Ovary (tissue), 9 donors: ENCODE measurements around the gene UST. TPM values are rescaled to one million over a fixed set of nuclear protein-coding genes. Genes with fewer than 3 reads are reported as not detected.

Experiments
- DNase-seq, 5 donors: peaks; one replicate each; pipeline ENCODE4 v3.0.0-alpha.2; 2019 to 2020
- H3K27ac ChIP-seq, 2 donors: fragments of 200-600 bp; one replicate each; pipeline versions ENCODE4 v1.5.1 to v1.8.0; 2019 to 2022
- H3K27me3 ChIP-seq: fragments of 200-600 bp; one replicate; pipeline ENCODE4 v1.8.0; 2022
- H3K36me3 ChIP-seq: fragments of 200-600 bp; sonication (generic); one replicate; pipeline ENCODE4 v1.5.1; 2019
- H3K4me1 ChIP-seq: one replicate; pipeline ENCODE4 v1.8.1; 2013; ENCODE audit warnings: mild to moderate bottlenecking, moderate library complexity; ENCODE audit not compliant: insufficient read depth
- H3K4me3 ChIP-seq: fragments of 200-600 bp; sonication (generic); one replicate; pipeline ENCODE4 v1.5.1; 2017
- H3K9me3 ChIP-seq, 2 donors: fragments of 200-600 bp in 1 of 2; sonication (generic) in 1 of 2; one replicate each; pipeline versions ENCODE4 v1.5.1 to v1.8.1; 2013 to 2019; ENCODE audit warnings: mild to moderate bottlenecking in 1 of 2, moderate library complexity in 1 of 2
- EP300 ChIP-seq: sonication (generic); formaldehyde crosslinking; IDR thresholded peaks from one replicate; pipeline ENCODE4 v1.6.1; 2017; ENCODE audit warnings: antibody characterized with exemption
- POLR2A ChIP-seq: fragments of 450-650 bp; IDR thresholded peaks from one replicate; pipeline ENCODE4 v1.6.1; 2017; ENCODE audit warnings: antibody characterized with exemption, mild to moderate bottlenecking, moderate library complexity
- WGBS, 3 donors: extraction: QIAGEN DNeasy Blood & Tissue Kit in 1 of 3; methylation state at CpG; one replicate each; pipeline versions ENCODE4 v1.1.5 to v1.1.7; 2013 to 2017; 5-methylcytosine and 5-hydroxymethylcytosine counted together
- intact Hi-C, 4 donors: fragments of 100-400 bp; cut with DNase I; formaldehyde crosslinking; loops; one replicate each; pipeline versions ENCODE4 v1.11.0 to v1.15.1; 2022 to 2023
- polyA plus RNA-seq, 2 donors: library from polyadenylated mRNA; stranded (reverse); fragments of 200-250 nt in 1 of 2; fragments of 350-450 nt in 1 of 2; fragmentation: Illumina TruSeq in 1 of 2; extraction: RNeasy Lipid Tissue Mini Kit (QIAGEN cat#74804) in 1 of 2; gene quantifications; one replicate each; pipeline ENCODE4 v1.2.3, GENCODE V29; 2013 to 2014
- total RNA-seq, 7 donors: library from RNA; depleted of rRNA in 2 of 7; stranded (reverse); fragments of >200 nt in 2 of 7; fragmentation: NEBNext Ultra II Directional in 3 of 7; extraction: Animal tissue kit (Norgen Biotek cat#: 25700) in 3 of 7; gene quantifications; one replicate each; pipeline versions ENCODE4 v1.1.0 to v1.2.4, GENCODE V29; 2016 to 2023
- TF ChIP-seq, protein P1 (sequence below), 3 donors: fragments of 450-650 bp in 2 of 3; fragments of 200-600 bp in 1 of 3; IDR thresholded peaks; one replicate each; pipeline versions ENCODE4 v1.5.1 to v1.8.0; 2016 to 2022; ENCODE audit warnings: antibody characterized with exemption in 3 of 3, mild to moderate bottlenecking in 1 of 3
- donor health status: DM: no; HTN: no; CAD: no; lungs with moderate emphysema.
- donor health status: DM: no; HTN: no; CAD: no.
- donor health status: Bipolar disorder and iron deficiency.
- donor health status: DM: yes; HTN: yes; CAD: no.
- donor health status: DM: no; HTN: no; CAD: no.
- donor health status: DM: yes; HTN: yes; CAD: no.

UST gene
- total and polyA plus RNA-seq, 9 donors = 11.8 to 20.1 (median 16.5) TPM

DNA sequence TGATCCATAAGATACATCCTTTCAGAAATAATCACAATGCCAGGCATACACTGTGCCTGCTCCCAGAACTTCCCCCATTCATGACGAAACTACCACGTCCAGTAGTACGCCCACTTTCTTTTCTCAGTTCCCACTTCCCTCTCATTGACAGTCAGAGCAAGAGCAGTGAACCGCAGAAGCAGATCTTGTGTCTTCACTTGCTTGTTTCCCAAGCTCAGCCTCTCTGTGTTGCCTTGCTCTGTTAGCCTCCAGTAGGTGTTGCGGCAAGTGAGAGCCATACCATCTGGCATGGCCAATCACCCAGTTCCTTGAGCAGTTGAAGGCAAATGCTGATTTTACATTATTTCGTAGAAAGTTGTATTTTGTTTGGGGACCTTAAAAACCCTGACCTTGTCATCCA is 11.7 kb downstream of the UST start:
- TF ChIP-seq POLR2A = no peak
- no peak for TF ChIP-seq EP300
- TF ChIP-seq, protein P1, sequence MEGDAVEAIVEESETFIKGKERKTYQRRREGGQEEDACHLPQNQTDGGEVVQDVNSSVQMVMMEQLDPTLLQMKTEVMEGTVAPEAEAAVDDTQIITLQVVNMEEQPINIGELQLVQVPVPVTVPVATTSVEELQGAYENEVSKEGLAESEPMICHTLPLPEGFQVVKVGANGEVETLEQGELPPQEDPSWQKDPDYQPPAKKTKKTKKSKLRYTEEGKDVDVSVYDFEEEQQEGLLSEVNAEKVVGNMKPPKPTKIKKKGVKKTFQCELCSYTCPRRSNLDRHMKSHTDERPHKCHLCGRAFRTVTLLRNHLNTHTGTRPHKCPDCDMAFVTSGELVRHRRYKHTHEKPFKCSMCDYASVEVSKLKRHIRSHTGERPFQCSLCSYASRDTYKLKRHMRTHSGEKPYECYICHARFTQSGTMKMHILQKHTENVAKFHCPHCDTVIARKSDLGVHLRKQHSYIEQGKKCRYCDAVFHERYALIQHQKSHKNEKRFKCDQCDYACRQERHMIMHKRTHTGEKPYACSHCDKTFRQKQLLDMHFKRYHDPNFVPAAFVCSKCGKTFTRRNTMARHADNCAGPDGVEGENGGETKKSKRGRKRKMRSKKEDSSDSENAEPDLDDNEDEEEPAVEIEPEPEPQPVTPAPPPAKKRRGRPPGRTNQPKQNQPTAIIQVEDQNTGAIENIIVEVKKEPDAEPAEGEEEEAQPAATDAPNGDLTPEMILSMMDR (IDR thresholded peaks at IDR 0.05) = no peak
- WGBS, 3 donors = 71 to 86% (median 76%) methylated on average over 6 of the region's 6 CpGs

DNA sequence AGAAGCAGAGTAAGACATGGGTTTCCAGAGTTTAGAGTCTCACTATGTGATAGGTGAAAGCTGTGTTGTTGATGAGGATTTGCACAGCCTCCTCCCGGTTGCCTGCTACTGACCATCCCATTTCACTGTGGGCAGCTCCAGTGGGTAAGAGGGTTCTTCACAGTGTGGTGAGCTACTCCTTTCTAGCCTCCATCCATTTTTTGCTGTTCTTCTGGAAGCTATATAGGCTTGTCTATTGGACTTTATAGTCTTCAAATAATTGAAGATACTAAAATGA is 13.4 kb downstream of the UST start:
- no peak for TF ChIP-seq EP300
- no peak for TF ChIP-seq POLR2A
- TF ChIP-seq, protein P1 (IDR thresholded peaks at IDR 0.05) = no peak
- peaks cover 2% of the 10 kb centered on the region for H3K4me1 ChIP-seq
- WGBS, 3 donors = 43 to 50% (median 46%) methylated on average over 1 of the region's 1 CpG

More for the DNA sequence above, 11.7 kb downstream of the UST start:
- H3K4me3 ChIP-seq = no peak overlapping the region
- intact Hi-C loops = no loop called here
- H3K4me1 ChIP-seq = peaks cover 2% of the 10 kb centered on the region
- no peaks in the 10 kb centered on the region for H3K9me3 ChIP-seq
- H3K27me3 ChIP-seq = no peaks in the 10 kb centered on the region
- DNase-seq = no peak
- no peaks in the 10 kb centered on the region for H3K36me3 ChIP-seq
- no peak overlapping the region for H3K27ac ChIP-seq

DNA sequence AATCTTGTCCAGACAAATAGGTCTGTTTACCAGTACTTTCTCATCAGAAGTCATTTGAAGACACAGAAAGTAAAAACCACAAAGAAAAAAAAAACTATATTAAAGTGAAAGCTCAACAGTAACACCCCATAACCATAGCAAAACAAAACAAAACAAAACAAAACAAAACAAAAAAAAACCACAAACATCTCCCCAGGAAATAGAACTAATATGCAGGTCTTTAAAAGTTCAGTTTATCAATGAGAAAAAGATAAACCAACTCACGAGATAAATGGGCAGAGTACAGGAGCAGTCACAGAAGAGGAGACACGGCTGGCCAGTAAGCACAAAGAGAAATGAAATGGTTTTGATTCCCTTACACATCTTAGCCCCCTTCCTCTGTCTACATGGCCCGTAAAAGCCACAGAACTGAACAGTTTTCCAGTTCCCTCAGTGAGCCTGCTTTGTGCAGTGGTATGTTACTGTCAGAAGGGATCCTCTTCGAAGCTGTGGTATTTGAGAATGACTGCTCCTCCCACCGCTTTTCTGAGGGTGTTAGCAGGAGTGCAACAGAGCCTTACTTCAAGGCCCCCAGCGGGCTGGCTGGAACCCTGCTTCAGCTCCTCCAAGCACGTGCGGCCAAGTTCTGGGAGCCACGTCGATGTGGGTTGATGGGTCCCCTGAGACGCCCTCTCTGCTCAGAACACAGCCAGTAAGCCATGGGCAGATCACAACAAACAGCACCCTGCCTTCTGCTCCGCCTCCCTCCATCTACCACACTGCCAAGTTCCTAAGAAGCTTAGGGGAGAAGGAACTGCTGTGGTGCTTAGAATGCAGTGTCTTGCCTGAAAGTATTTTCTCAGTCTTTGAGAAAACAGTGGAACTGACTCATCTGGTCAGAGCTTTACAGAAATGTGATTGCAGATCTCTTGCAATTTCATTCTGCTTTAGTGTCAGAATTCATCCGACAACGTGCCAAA is 14.0 kb downstream of the UST start:
- Histone ChIP-seq H3K4me3 (peak overlapping the region; percentile 11), H3K27ac (peak overlapping the region in 1 of 2 donors; percentile 62), H3K27me3 (no peaks in the 10 kb centered on the region), H3K36me3 (no peaks in the 10 kb centered on the region), H3K4me1 (peaks cover 2% of the 10 kb centered on the region), H3K9me3 (no peaks in the 10 kb centered on the region)
- intact Hi-C loops = no loop called here
- TF ChIP-seq POLR2A = no peak
- TF ChIP-seq, protein P1 (IDR thresholded peaks at IDR 0.05) = no peak
- TF ChIP-seq EP300 = no peak
- 4 to 6% (median 5%) methylated on average over 14 of the region's 14 CpGs for WGBS, 3 donors
- DNase-seq = peak; percentile 71 to 84 (median 72)

More for the DNA sequence above, 13.4 kb downstream of the UST start:
- H3K4me3 ChIP-seq = no peak overlapping the region
- intact Hi-C loops = no loop called here
- no peaks in the 10 kb centered on the region for H3K36me3 ChIP-seq
- peak overlapping the region in 1 of 2 donors; percentile 62 for H3K27ac ChIP-seq
- no peaks in the 10 kb centered on the region for H3K27me3 ChIP-seq
- no peak for DNase-seq
- no peaks in the 10 kb centered on the region for H3K9me3 ChIP-seq

DNA sequence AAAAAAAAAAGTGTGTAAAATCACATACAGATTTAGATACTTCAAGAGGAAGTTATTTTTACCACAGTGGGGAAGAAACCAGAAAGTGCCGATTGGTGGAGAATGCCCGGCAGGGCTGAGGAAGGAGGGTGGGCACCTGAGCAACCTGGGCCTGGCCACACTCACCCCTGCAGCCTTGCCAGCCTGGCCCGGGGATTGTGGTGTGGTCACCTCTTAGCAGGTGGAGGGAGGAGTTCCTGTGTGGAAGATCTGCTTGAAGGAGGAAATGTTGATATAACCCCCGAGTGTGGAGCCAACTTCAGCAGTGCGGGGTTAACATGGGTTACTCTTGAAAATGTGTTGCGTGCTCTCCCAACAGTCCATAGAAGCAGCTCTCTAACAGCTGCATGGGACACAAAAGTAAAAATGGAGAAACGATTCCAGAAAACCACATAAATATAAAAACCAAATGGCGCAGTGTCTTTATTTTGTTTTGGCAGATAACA is 14.7 kb downstream of the UST start:
- H3K9me3 ChIP-seq = no peaks in the 10 kb centered on the region
- peak in 3 of 5 donors; percentile 33 to 60 (median 34) for DNase-seq
- peak overlapping the region; percentile 11 for H3K4me3 ChIP-seq
- H3K27ac ChIP-seq = peak overlapping the region in 1 of 2 donors; percentile 62
- whole genome bisulfite sequencing, 3 donors = 2 to 8% (median 7%) methylated on average over 8 of the region's 8 CpGs
- H3K36me3 ChIP-seq = no peaks in the 10 kb centered on the region
- peaks cover 2% of the 10 kb centered on the region for H3K4me1 ChIP-seq
- intact Hi-C loops = no loop called here
- H3K27me3 ChIP-seq = no peaks in the 10 kb centered on the region
- TF ChIP-seq EP300 (no peak), POLR2A (no peak)
- TF ChIP-seq, protein P1 (IDR thresholded peaks at IDR 0.05) = no peak
